K562 (cell line): ENCODE measurements around the gene SPAG7. TPM values are rescaled to one million over a fixed set of nuclear protein-coding genes. Genes with fewer than 3 reads are reported as not detected.
A peak's percentile ranks its signal among the peaks of the same experiment; 100 is the strongest.

Experiments used
- KAT7 ChIP-seq: sonication (generic); formaldehyde crosslinking; IDR thresholded peaks from 2 replicates; pipeline ENCODE4 v1.8.0; 2022; ENCODE audit warnings: missing genetic modification reagents, mild to moderate bottlenecking, borderline replicate concordance
- KDM4B ChIP-seq, 2 experiments: fragments of 450-650 bp in 1 of 2; sonication (generic) in 1 of 2; IDR thresholded peaks; 2 replicates each; pipeline ENCODE4 v1.6.1; 2016 to 2017; ENCODE audit warnings: borderline replicate concordance in 2 of 2, antibody characterized with exemption in 1 of 2, low read depth in 1 of 2, mild to moderate bottlenecking in 1 of 2
- KLF1 ChIP-seq: fragments of 450-650 bp; IDR thresholded peaks from 2 replicates; pipeline ENCODE4 v1.6.1; 2016; ENCODE audit warnings: missing genetic modification characterization, missing compliant biosample characterization
- NR1H2 ChIP-seq: sonication (generic); formaldehyde crosslinking; IDR thresholded peaks from 2 replicates; pipeline ENCODE4 v1.4.0; 2020; ENCODE audit warnings: mild to moderate bottlenecking, missing genetic modification reagents
- POLR2G ChIP-seq: fragments of 200-400 bp; formaldehyde crosslinking; IDR thresholded peaks from 2 replicates; pipeline ENCODE4 v1.6.1; 2017; ENCODE audit warnings: low read depth, mild to moderate bottlenecking, antibody characterized with exemption, low read length, moderate library complexity
- RNF2 ChIP-seq: sonication (generic); IDR thresholded peaks from 2 replicates; pipeline ENCODE4 v1.6.1; 2016
- TARDBP ChIP-seq: fragments of 450-650 bp; IDR thresholded peaks from 2 replicates; pipeline ENCODE4 v1.6.1; 2016
- TSC22D4 ChIP-seq: fragments of 450-650 bp; IDR thresholded peaks from 2 replicates; pipeline ENCODE4 v1.6.1; 2016; ENCODE audit warnings: missing genetic modification characterization, missing biosample characterization, control low read depth
- ZC3H4 ChIP-seq: sonication (generic); formaldehyde crosslinking; IDR thresholded peaks from 2 replicates; pipeline ENCODE4 v1.9.0; 2021; ENCODE audit warnings: missing genetic modification reagents, borderline replicate concordance
- ZNF830 ChIP-seq: fragments of 250-450 bp; sonication (Bioruptor Pico); IDR thresholded peaks from 2 replicates; pipeline ENCODE4 v1.5.0; 2021; ENCODE audit warnings: mild to moderate bottlenecking
- polyA plus RNA-seq, 8 experiments: library from polyadenylated mRNA; depleted of rRNA in 4 of 8; stranded (reverse) in 5 of 8; unstranded in 3 of 8; fragments of >200 nt; fragmentation: Nextera tagmentation in 2 of 8; fragmentation: Illumina TruSeq in 1 of 8; extraction: Ambion mirVana in 2 of 8; extraction: Trizol in 1 of 8; gene quantifications; 2 replicates each; pipeline versions ENCODE4 v1.2.1 to v1.2.3, GENCODE V29; 2011 to 2014; ENCODE audit warnings: inconsistent platforms in 1 of 8, missing spikeins in 1 of 8
- total RNA-seq, 7 experiments: library from RNA; depleted of rRNA in 6 of 7; stranded (reverse); fragments of >200 nt in 6 of 7; fragmentation: Illumina TruSeq in 2 of 7; extraction: Trizol in 2 of 7; gene quantifications; 2 replicates each; pipeline versions ENCODE4 v1.2.1 to v1.2.3, GENCODE V29; 2011 to 2021; ENCODE audit warnings: low replicate concordance in 1 of 7
- TF ChIP-seq, protein P1 (sequence below): IDR thresholded peaks from 2 replicates; pipeline ENCODE4 v1.6.1; 2011; ENCODE audit warnings: borderline replicate concordance, low read depth, mild to moderate bottlenecking, moderate library complexity, low read length; ENCODE audit not compliant: insufficient read depth, poor library complexity, severe bottlenecking
- TF ChIP-seq, protein P2 (sequence below): fragments of 450-650 bp; IDR thresholded peaks from 2 replicates; pipeline ENCODE4 v1.6.1; 2018; ENCODE audit warnings: mild to moderate bottlenecking, low read depth; ENCODE audit not compliant: partially characterized antibody
- TF ChIP-seq, protein P3 (sequence below): sonication (generic); formaldehyde crosslinking; IDR thresholded peaks from 2 replicates; pipeline ENCODE4 v1.8.1; 2023; ENCODE audit warnings: missing genetic modification reagents, mild to moderate bottlenecking, borderline replicate concordance
- TF ChIP-seq, protein P4 (sequence below): fragments of 250-450 bp; sonication (Bioruptor Pico); IDR thresholded peaks from 2 replicates; pipeline ENCODE4 v1.6.1; 2021; ENCODE audit warnings: mild to moderate bottlenecking

SPAG7 gene
- total and polyA plus RNA-seq, 9 of the 15 experiments (the other 6 are each of a cell fraction or from before 2014, with no cell fraction given), result 5.6 to 53.5 (median 36.3) TPM

DNA sequence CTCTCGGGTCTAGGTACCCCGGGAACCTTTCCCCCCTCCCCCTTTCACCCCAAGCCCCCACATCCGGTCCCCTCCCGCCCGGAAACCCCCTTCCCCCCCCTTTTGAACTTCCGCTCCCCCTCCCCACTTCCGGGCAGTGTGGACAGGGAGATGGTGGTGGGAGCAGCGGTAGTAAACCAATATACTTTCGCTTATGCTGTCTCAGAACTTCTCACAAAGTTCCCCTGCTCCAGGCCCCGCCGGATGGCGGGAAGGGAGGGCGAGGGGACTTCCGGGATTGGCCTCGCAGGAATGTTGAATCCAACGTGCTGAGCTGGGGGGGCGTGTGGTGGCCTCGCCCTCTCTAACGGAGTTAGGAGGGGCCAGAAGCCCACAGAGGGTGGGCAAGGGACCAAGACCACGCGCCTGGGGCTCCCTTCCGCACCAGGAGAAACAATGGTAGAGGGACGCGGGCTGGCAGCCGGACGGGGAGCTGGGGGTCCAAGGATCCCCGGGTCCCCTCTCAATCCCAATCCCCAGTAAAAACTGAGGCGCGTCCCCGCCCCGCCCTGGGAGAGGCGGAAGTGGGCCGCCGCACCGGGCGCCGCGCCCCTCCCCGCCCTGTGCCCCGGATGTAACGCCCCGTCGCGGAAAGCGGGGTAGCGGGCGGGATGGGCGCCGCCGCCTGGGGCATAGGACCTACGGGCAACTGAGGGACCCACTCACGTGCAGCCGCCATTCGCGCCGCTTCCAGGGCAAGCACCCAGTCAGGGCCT is 20.0 kb downstream of the SPAG7 start (continued):
- TF ChIP-seq, protein P1, sequence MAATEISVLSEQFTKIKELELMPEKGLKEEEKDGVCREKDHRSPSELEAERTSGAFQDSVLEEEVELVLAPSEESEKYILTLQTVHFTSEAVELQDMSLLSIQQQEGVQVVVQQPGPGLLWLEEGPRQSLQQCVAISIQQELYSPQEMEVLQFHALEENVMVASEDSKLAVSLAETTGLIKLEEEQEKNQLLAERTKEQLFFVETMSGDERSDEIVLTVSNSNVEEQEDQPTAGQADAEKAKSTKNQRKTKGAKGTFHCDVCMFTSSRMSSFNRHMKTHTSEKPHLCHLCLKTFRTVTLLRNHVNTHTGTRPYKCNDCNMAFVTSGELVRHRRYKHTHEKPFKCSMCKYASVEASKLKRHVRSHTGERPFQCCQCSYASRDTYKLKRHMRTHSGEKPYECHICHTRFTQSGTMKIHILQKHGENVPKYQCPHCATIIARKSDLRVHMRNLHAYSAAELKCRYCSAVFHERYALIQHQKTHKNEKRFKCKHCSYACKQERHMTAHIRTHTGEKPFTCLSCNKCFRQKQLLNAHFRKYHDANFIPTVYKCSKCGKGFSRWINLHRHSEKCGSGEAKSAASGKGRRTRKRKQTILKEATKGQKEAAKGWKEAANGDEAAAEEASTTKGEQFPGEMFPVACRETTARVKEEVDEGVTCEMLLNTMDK, result no peak
- no peak for TF ChIP-seq RNF2
- TF ChIP-seq, protein P2, sequence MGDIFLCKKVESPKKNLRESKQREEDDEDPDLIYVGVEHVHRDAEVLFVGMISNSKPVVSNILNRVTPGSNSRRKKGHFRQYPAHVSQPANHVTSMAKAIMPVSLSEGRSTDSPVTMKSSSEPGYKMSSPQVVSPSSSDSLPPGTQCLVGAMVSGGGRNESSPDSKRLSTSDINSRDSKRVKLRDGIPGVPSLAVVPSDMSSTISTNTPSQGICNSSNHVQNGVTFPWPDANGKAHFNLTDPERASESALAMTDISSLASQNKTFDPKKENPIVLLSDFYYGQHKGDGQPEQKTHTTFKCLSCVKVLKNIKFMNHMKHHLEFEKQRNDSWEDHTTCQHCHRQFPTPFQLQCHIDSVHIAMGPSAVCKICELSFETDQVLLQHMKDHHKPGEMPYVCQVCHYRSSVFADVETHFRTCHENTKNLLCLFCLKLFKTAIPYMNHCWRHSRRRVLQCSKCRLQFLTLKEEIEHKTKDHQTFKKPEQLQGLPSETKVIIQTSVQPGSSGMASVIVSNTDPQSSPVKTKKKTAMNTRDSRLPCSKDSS, result no peak
- TF ChIP-seq KAT7 (CRISPR knock-in tag), result 0 out of 2 replicates have a peak, but pooled peaks have one; percentile 42
- TF ChIP-seq, protein P3, sequence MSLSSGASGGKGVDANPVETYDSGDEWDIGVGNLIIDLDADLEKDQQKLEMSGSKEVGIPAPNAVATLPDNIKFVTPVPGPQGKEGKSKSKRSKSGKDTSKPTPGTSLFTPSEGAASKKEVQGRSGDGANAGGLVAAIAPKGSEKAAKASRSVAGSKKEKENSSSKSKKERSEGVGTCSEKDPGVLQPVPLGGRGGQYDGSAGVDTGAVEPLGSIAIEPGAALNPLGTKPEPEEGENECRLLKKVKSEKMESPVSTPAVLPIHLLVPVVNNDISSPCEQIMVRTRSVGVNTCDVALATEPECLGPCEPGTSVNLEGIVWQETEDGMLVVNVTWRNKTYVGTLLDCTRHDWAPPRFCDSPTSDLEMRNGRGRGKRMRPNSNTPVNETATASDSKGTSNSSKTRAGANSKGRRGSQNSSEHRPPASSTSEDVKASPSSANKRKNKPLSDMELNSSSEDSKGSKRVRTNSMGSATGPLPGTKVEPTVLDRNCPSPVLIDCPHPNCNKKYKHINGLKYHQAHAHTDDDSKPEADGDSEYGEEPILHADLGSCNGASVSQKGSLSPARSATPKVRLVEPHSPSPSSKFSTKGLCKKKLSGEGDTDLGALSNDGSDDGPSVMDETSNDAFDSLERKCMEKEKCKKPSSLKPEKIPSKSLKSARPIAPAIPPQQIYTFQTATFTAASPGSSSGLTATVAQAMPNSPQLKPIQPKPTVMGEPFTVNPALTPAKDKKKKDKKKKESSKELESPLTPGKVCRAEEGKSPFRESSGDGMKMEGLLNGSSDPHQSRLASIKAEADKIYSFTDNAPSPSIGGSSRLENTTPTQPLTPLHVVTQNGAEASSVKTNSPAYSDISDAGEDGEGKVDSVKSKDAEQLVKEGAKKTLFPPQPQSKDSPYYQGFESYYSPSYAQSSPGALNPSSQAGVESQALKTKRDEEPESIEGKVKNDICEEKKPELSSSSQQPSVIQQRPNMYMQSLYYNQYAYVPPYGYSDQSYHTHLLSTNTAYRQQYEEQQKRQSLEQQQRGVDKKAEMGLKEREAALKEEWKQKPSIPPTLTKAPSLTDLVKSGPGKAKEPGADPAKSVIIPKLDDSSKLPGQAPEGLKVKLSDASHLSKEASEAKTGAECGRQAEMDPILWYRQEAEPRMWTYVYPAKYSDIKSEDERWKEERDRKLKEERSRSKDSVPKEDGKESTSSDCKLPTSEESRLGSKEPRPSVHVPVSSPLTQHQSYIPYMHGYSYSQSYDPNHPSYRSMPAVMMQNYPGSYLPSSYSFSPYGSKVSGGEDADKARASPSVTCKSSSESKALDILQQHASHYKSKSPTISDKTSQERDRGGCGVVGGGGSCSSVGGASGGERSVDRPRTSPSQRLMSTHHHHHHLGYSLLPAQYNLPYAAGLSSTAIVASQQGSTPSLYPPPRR (CRISPR knock-in tag), result no peak
- no peak for TF ChIP-seq KDM4B (IDR thresholded peaks at IDR 0.05; ENCODE audit: borderline replicate concordance in 2 of 2, low read depth in 1 of 2)
- TF ChIP-seq NR1H2 (CRISPR knock-in tag), result no peak
- no peak for TF ChIP-seq KLF1 (tag)
- no peak for TF ChIP-seq ZC3H4
- no peak for TF ChIP-seq TARDBP
- no peak for TF ChIP-seq TSC22D4 (tag)
- TF ChIP-seq, protein P4, sequence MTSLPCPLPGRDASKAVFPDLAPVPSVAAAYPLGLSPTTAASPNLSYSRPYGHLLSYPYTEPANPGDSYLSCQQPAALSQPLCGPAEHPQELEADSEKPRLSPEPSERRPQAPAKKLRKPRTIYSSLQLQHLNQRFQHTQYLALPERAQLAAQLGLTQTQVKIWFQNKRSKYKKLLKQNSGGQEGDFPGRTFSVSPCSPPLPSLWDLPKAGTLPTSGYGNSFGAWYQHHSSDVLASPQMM (CRISPR knock-in tag), result no peak
- no peak for TF ChIP-seq ZNF830 (CRISPR knock-in tag)
- peak; percentile 87 for TF ChIP-seq POLR2G
